Uterus (tissue), 2 donors: ENCODE measurements around the gene BMPR1A.

Experiments
- CTCF ChIP-seq, 4 experiments: fragments of 200-600 bp in 2 of 4; fragments of 450-650 bp in 2 of 4; sonication (generic) in 2 of 4; IDR thresholded peaks; one replicate each; pipeline ENCODE4 v1.5.1; 2016 to 2019; ENCODE audit warnings: antibody characterized with exemption in 4 of 4, mild to moderate bottlenecking in 2 of 4, moderate library complexity in 1 of 4
- POLR2A ChIP-seq, 2 donors: fragments of 450-650 bp; IDR thresholded peaks; one replicate each; pipeline ENCODE4 v1.6.1; 2016; ENCODE audit warnings: antibody characterized with exemption in 2 of 2, mild to moderate bottlenecking in 1 of 2, moderate library complexity in 1 of 2

DNA sequence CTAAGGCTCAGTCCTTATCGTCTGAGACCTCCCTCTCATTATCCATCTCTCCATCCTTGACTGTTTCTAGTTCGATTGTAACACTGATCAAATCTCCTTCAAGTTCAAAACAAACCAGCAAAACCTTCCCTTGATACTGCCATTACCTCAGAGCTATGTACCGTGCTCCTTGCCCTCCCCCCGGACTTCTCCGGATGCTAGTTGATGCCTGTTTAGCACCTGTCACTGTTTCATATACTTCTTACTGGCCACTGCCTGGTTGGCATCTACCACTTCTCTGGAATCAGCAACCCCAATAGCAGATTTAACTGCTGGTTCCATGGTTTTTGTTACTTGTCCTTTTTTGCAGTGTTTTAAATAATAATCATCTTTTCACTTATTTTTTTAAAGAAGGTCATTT lies 64.1 kb downstream of the BMPR1A start:
- TF ChIP-seq POLR2A (IDR thresholded peaks at IDR 0.05) (no peak), CTCF (IDR thresholded peaks at IDR 0.05) (no peak)
